HCT116 (cell line): ENCODE measurements around the gene ASB1. TPM values are rescaled to one million over a fixed set of nuclear protein-coding genes. Genes with fewer than 3 reads are reported as not detected.

Experiments used
- ATAC-seq: fragments of 200-7000 bp; cut with Tn5 transposase; 2 replicates; pipeline ENCODE4 v1.9.1; 2020; ENCODE audit warnings: mild to moderate bottlenecking, moderate library complexity
- BruUV-seq: library from RNA; stranded (reverse); fragments of 400-500 nt; replicated peaks from 2 replicates; lab custom pipeline; 2021; lab: Mats Ljungman, UMichigan
- CTCF ChIA-PET: fragments of 300-600 bp; sonication (Branson Sonifier 250); formaldehyde crosslinking; loops from one replicate; lab custom pipeline; 2021; ENCODE audit warnings: antibody characterized with exemption; lab: Charles Lee
- POLR2A ChIA-PET: fragments of 300-600, 350-600 bp; sonication (Branson Sonifier 250); formaldehyde crosslinking; loops from one replicate; lab custom pipeline; 2021; ENCODE audit warnings: antibody characterized with exemption; lab: Charles Lee
- RAD21 ChIA-PET, 2 experiments: fragments of 300-600 bp; sonication (Branson Sonifier 250); formaldehyde crosslinking; loops; one replicate each; lab custom pipeline; 2023; ENCODE audit warnings: low total read pairs in 2 of 2; ENCODE audit not compliant: uncharacterized antibody in 2 of 2, unreplicated experiment in 2 of 2, low non-redundant PET in 1 of 2; lab: Charles Lee
- DNase-seq: peaks from one replicate; pipeline ENCODE4 v3.0.0-alpha.2; 2010; ENCODE audit warnings: low read depth, low spot score
- H2AFZ ChIP-seq: fragments of 200-600 bp; shearing (Covaris generic), sonication (generic); 2 replicates; pipeline ENCODE4 v1.6.1; 2017; ENCODE audit warnings: low read depth, mixed run types, mixed read lengths, antibody characterized with exemption, low read length; ENCODE audit not compliant: poor library complexity, severe bottlenecking
- H3K27ac ChIP-seq: 2 replicates; pipeline ENCODE4 v1.5.1; 2012; ENCODE audit warnings: low read depth, low read length
- H3K27me3 ChIP-seq: fragments of 200-600 bp; sonication (generic); 2 replicates; pipeline ENCODE4 v1.6.1; 2016; ENCODE audit warnings: mixed run types, low read length, mixed read lengths; ENCODE audit not compliant: insufficient read depth
- H3K36me3 ChIP-seq, 2 experiments: fragments of 200-500 bp in 1 of 2; fragments of 200-600 bp in 1 of 2; sonication (Bioruptor generic) in 1 of 2; sonication (generic) in 1 of 2; 2 replicates each; pipeline versions ENCODE4 v1.5.1 to v1.6.1; 2014 to 2016; ENCODE audit warnings: low read length in 2 of 2, inconsistent platforms in 1 of 2, mixed read lengths in 1 of 2, mixed run types in 1 of 2; ENCODE audit not compliant: insufficient read depth in 2 of 2, control insufficient read depth in 1 of 2
- H3K4me1 ChIP-seq, 2 experiments: fragments of 200-600 bp in 1 of 2; sonication (generic) in 1 of 2; 2 replicates each; pipeline versions ENCODE4 v1.5.1 to v1.6.1; 2012 to 2017; ENCODE audit warnings: low read length in 2 of 2, inconsistent platforms in 1 of 2, mild to moderate bottlenecking in 1 of 2, mixed read lengths in 1 of 2, mixed run types in 1 of 2, moderate library complexity in 1 of 2; ENCODE audit not compliant: insufficient read depth in 2 of 2, control insufficient read depth in 1 of 2
- H3K4me2 ChIP-seq: fragments of 200-600 bp; sonication (generic); 2 replicates; pipeline ENCODE4 v1.6.1; 2017; ENCODE audit warnings: mixed run types, low read length, mixed read lengths
- H3K4me3 ChIP-seq, 2 experiments: fragments of 200-600 bp in 1 of 2; sonication (generic) in 1 of 2; replicated peaks in 1 of 2; 2 replicates each; pipeline ENCODE4 v1.5.1; 2011 to 2016; ENCODE audit warnings: low read length in 2 of 2, control low read depth in 1 of 2, low read depth in 1 of 2, mild to moderate bottlenecking in 1 of 2, mixed read lengths in 1 of 2, mixed run types in 1 of 2
- H3K79me2 ChIP-seq: fragments of 200-600 bp; sonication (generic); 2 replicates; pipeline ENCODE4 v1.6.1; 2017; ENCODE audit warnings: mild to moderate bottlenecking, mixed run types, low read length, moderate library complexity, mixed read lengths; ENCODE audit not compliant: insufficient read depth
- H3K9ac ChIP-seq: fragments of 200-600 bp; sonication (generic); 2 replicates; pipeline ENCODE4 v1.6.1; 2016; ENCODE audit warnings: low read length, mixed read lengths
- H3K9me2 ChIP-seq: fragments of 200-600 bp; sonication (generic), shearing (Covaris generic); 2 replicates; pipeline ENCODE4 v1.6.1; 2017; ENCODE audit warnings: mixed run types, mild to moderate bottlenecking, moderate library complexity; ENCODE audit not compliant: insufficient read depth
- H3K9me3 ChIP-seq, 2 experiments: fragments of 200-500 bp in 1 of 2; fragments of 200-600 bp in 1 of 2; sonication (Bioruptor generic) in 1 of 2; sonication (generic) in 1 of 2; 2 replicates each; pipeline ENCODE4 v1.6.1; 2014 to 2017; ENCODE audit warnings: low read length in 2 of 2, mixed read lengths in 2 of 2, inconsistent platforms in 1 of 2, low read depth in 1 of 2, mild to moderate bottlenecking in 1 of 2, mixed run types in 1 of 2, moderate library complexity in 1 of 2; ENCODE audit not compliant: control insufficient read depth in 1 of 2, insufficient read depth in 1 of 2
- H4K20me1 ChIP-seq: fragments of 200-600 bp; sonication (generic), shearing (Covaris generic); 2 replicates; pipeline ENCODE4 v1.6.1; 2017; ENCODE audit warnings: mixed run types, mild to moderate bottlenecking, moderate library complexity; ENCODE audit not compliant: insufficient read depth
- POLR2AphosphoS5 ChIP-seq: IDR thresholded peaks from 2 replicates; pipeline ENCODE4 v1.6.1; 2011; ENCODE audit warnings: mild to moderate bottlenecking, low read depth, low read length, moderate library complexity
- REST ChIP-seq: IDR thresholded peaks from 2 replicates; pipeline ENCODE4 v1.6.1; 2012; ENCODE audit warnings: low read depth
- SIN3A ChIP-seq: IDR thresholded peaks from 2 replicates; pipeline ENCODE4 v1.6.1; 2012; ENCODE audit warnings: low read depth
- SRF ChIP-seq: IDR thresholded peaks from 2 replicates; pipeline ENCODE4 v1.6.1; 2012; ENCODE audit warnings: low read depth
- YY1 ChIP-seq: IDR thresholded peaks from 2 replicates; pipeline ENCODE4 v1.6.1; 2011; ENCODE audit warnings: low read length, low read depth, moderate library complexity, mild to moderate bottlenecking; ENCODE audit not compliant: insufficient replicate concordance; ENCODE audit errors: extremely low read depth
- ZNF274 ChIP-seq: fragments of 200-500 bp; sonication (Bioruptor generic); IDR thresholded peaks from 2 replicates; pipeline ENCODE4 v1.6.1; 2014; ENCODE audit warnings: mild to moderate bottlenecking, low read depth, low read length, inconsistent platforms
- intact Hi-C: fragments of 100-400 bp; cut with micrococcal nuclease; formaldehyde crosslinking; loops from 2 replicates; pipeline ENCODE4 v1.10.0; 2022
- total RNA-seq: library from RNA; stranded (reverse); gene quantifications from one replicate; pipeline ENCODE4 v1.2.1, GENCODE V29; 2021; ENCODE audit not compliant: unreplicated experiment

ASB1 gene
- total RNA-seq, 1 experiment from 2014 or later, result 43.1 TPM

- RAD21 ChIA-PET, result no interaction called here
- H3K9ac ChIP-seq, result no peak overlapping the region
- no peak for TF ChIP-seq POLR2AphosphoS5
- TF ChIP-seq REST, result no peak
- no peak for TF ChIP-seq SIN3A
- intact Hi-C loops, result no loop called here
- no peak overlapping the region for H3K27ac ChIP-seq
- DNase-seq (no peak), ATAC-seq (no peak)
- no peaks in the 10 kb centered on the region for H3K27me3 ChIP-seq
- no peaks in the 10 kb centered on the region for H4K20me1 ChIP-seq
- H3K4me2 ChIP-seq, result no peak overlapping the region
- no peaks in the 10 kb centered on the region for H3K4me1 ChIP-seq
- no peak overlapping the region for H3K4me3 ChIP-seq
- no peaks in the 10 kb centered on the region for H3K9me2 ChIP-seq
- CTCF ChIA-PET, result interaction anchor here (1.4 kb wide), 1 partner anchor 87 kb away, joined by 5 read pairs; no protein-coding TSS in a partner anchor
- no peaks in the 10 kb centered on the region for H3K9me3 ChIP-seq
- POLR2A ChIA-PET, result no interaction called here
- no TSS peak for BruUV-seq
- H2AFZ ChIP-seq, result no peak overlapping the region
- H3K36me3 ChIP-seq, result no peaks in the 10 kb centered on the region
- no peaks in the 10 kb centered on the region for H3K79me2 ChIP-seq
Observed at GRCh38 chr2:238457927-238458324, 31.2 kb downstream of the ASB1 start.

GRCh38 chr2:238458651-238459050 lies 31.9 kb downstream of the ASB1 start:
- TF ChIP-seq ZNF274 (no peak), SRF (no peak), YY1 (no peak)
- CTCF ChIA-PET, result interaction anchor here (1.4 kb wide), 1 partner anchor 88 kb away, joined by 5 read pairs; no protein-coding TSS in a partner anchor
- H3K27me3 ChIP-seq, result no peaks in the 10 kb centered on the region
- no peak overlapping the region for H3K27ac ChIP-seq
- BruUV-seq, result no TSS peak
- RAD21 ChIA-PET, result no interaction called here
- H3K4me1 ChIP-seq, result no peaks in the 10 kb centered on the region
- H3K9ac ChIP-seq, result no peak overlapping the region
- H3K9me2 ChIP-seq, result no peaks in the 10 kb centered on the region
- ATAC-seq (no peak), DNase-seq (no peak)
- intact Hi-C loops, result no loop called here
- no peaks in the 10 kb centered on the region for H3K9me3 ChIP-seq
- no peak overlapping the region for H3K4me3 ChIP-seq
- no peaks in the 10 kb centered on the region for H4K20me1 ChIP-seq
- H3K4me2 ChIP-seq, result no peak overlapping the region
- POLR2A ChIA-PET, result no interaction called here
- H3K79me2 ChIP-seq, result no peaks in the 10 kb centered on the region
- no peak overlapping the region for H2AFZ ChIP-seq
- no peaks in the 10 kb centered on the region for H3K36me3 ChIP-seq
